Measurements from ENCODE around the gene ABTB2. TPM values are rescaled to one million over a fixed set of nuclear protein-coding genes. Genes with fewer than 3 reads are reported as not detected.

The ABTB2 gene
- total and polyA plus RNA-seq, 2 donors (not counting 1 experiment from before 2014, with no cell fraction given): 1.0 to 5.8 TPM

DNA sequence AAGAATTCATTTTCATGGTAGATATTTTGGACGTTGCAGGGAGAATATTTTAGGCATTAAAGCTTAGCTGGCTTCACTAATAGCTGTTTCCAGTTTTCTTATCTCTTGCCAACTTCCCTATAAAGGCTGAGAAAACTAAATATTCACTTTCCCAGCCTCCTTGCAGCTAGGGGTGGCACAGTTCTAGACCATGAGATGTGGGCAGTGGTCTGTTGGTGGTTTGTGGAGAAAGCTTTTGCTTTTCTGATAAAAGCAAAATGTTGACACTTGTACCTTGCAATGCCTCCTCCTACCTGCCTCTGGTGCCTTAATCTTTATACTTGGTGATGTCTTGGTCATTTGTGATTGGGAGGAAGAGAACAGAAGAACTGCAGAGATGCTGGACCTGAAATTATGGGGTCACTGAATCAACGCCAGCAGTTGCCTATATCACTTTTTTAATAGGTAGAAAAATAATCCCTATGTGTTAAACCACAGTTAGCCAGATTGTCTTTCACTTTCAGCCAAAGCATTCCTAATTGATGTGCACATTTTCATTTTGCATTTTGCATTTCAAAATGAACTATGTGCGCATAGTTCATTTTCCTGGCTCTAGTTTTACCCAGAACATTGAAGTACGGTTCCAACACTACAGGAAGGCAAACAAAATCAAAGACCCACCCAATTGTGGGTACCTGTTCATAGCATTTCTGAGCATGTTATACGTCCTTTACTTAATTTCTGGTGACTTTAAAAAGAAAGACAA, 24.9 kb upstream of the ABTB2 start:
- H3K9me3 ChIP-seq (ENCODE audit: control insufficient read depth, insufficient read depth, low read depth, low read length): no peaks in the 10 kb centered on the region
- H2AFZ ChIP-seq (ENCODE audit: low read length): no peak overlapping the region
- no peak for DNase-seq (ENCODE audit: low read depth in 2 of 2)
- no peaks in the 10 kb centered on the region for H3K27me3 ChIP-seq (ENCODE audit: control insufficient read depth, insufficient read depth, low read length)
- peaks cover 3% of the 10 kb centered on the region for H3K4me1 ChIP-seq (ENCODE audit: control insufficient read depth, extremely low read depth, insufficient read depth, low read length)
- H3K79me2 ChIP-seq (ENCODE audit: control insufficient read depth, insufficient read depth, low read length): no peaks in the 10 kb centered on the region
- H3K4me3 ChIP-seq (replicated peaks in 1 of 4; ENCODE audit: control extremely low read depth in 1 of 4, insufficient read depth in 1 of 4, low read depth in 3 of 4, low read length in 4 of 4): no peak overlapping the region
- H3K27ac ChIP-seq (ENCODE audit: insufficient read depth, low read length): no peak overlapping the region
- TF ChIP-seq EZH2 (IDR thresholded peaks at IDR 0.05; ENCODE audit: low read length, missing control alignments): no peak
- TF ChIP-seq, protein P1, sequence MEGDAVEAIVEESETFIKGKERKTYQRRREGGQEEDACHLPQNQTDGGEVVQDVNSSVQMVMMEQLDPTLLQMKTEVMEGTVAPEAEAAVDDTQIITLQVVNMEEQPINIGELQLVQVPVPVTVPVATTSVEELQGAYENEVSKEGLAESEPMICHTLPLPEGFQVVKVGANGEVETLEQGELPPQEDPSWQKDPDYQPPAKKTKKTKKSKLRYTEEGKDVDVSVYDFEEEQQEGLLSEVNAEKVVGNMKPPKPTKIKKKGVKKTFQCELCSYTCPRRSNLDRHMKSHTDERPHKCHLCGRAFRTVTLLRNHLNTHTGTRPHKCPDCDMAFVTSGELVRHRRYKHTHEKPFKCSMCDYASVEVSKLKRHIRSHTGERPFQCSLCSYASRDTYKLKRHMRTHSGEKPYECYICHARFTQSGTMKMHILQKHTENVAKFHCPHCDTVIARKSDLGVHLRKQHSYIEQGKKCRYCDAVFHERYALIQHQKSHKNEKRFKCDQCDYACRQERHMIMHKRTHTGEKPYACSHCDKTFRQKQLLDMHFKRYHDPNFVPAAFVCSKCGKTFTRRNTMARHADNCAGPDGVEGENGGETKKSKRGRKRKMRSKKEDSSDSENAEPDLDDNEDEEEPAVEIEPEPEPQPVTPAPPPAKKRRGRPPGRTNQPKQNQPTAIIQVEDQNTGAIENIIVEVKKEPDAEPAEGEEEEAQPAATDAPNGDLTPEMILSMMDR (conservative IDR thresholded peaks at IDR 0.05 in 1 of 2, IDR thresholded peaks at IDR 0.05 in 1 of 2; ENCODE audit: low read depth in 1 of 2, low read length in 2 of 2): no peak
- H3K36me3 ChIP-seq (ENCODE audit: control insufficient read depth, insufficient read depth, low read length): no peaks in the 10 kb centered on the region
- H4K20me1 ChIP-seq (ENCODE audit: control insufficient read depth, extremely low read depth, insufficient read depth, low read length): no peaks in the 10 kb centered on the region
- H3K4me2 ChIP-seq (ENCODE audit: extremely low read depth, insufficient read depth, low read length): no peak overlapping the region
- H3K9ac ChIP-seq (ENCODE audit: insufficient read depth, low read length): no peak overlapping the region

DNA sequence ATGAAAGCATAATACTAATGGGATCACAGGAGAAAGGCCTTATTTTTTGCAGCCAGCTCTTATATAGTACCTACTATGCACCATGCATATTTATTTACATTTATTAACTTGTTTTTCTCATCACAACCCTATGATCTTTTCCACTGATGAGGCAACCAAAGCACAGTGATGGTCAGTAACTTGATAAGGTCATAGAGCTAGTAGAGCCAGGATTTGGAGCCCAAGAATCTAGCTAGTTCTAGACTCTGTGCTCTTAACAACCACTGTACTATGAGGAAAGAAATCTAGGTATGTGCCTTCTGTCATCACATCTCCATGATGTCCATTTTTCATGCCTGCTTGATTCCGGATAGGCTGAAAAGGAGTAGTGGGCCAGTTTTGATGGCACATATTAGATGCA, 24.0 kb upstream of the ABTB2 start:
- H3K9ac ChIP-seq (ENCODE audit: insufficient read depth, low read length): no peak overlapping the region
- no peaks in the 10 kb centered on the region for H3K27me3 ChIP-seq (ENCODE audit: control insufficient read depth, insufficient read depth, low read length)
- H3K79me2 ChIP-seq (ENCODE audit: control insufficient read depth, insufficient read depth, low read length): no peaks in the 10 kb centered on the region
- no peaks in the 10 kb centered on the region for H4K20me1 ChIP-seq (ENCODE audit: control insufficient read depth, extremely low read depth, insufficient read depth, low read length)
- H3K9me3 ChIP-seq (ENCODE audit: control insufficient read depth, insufficient read depth, low read depth, low read length): no peaks in the 10 kb centered on the region
- H3K36me3 ChIP-seq (ENCODE audit: control insufficient read depth, insufficient read depth, low read length): no peaks in the 10 kb centered on the region
- H3K4me1 ChIP-seq (ENCODE audit: control insufficient read depth, extremely low read depth, insufficient read depth, low read length): peaks cover 3% of the 10 kb centered on the region
- DNase-seq (ENCODE audit: low read depth in 2 of 2): no peak
- H2AFZ ChIP-seq (ENCODE audit: low read length): no peak overlapping the region
- H3K4me2 ChIP-seq (ENCODE audit: extremely low read depth, insufficient read depth, low read length): no peak overlapping the region
- H3K4me3 ChIP-seq (replicated peaks in 1 of 4; ENCODE audit: control extremely low read depth in 1 of 4, insufficient read depth in 1 of 4, low read depth in 3 of 4, low read length in 4 of 4): no peak overlapping the region
- TF ChIP-seq EZH2 (IDR thresholded peaks at IDR 0.05; ENCODE audit: low read length, missing control alignments): no peak
- TF ChIP-seq, protein P1 (conservative IDR thresholded peaks at IDR 0.05 in 1 of 2, IDR thresholded peaks at IDR 0.05 in 1 of 2; ENCODE audit: low read depth in 1 of 2, low read length in 2 of 2): no peak
- H3K27ac ChIP-seq (ENCODE audit: insufficient read depth, low read length): no peak overlapping the region

DNA sequence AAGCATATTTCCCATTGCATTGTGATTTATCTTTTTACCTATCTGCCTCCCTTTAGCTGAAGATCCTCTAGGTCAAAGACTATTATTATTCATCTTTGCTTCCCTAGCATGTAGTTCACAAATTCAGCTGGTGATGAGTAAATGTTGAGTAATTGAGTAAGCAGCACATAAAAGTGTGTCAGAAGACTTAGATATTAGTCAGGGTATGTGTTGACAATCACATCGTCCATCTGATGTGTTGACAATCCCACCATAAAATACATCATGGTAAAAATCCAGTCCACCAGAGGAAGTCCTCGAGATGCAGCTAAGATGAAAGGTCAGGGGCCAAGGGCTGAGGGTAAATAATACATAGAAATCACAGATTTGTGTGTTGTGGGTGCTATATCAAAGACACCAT, 22.9 kb upstream of the ABTB2 start:
- H3K4me3 ChIP-seq (replicated peaks in 1 of 4; ENCODE audit: control extremely low read depth in 1 of 4, insufficient read depth in 1 of 4, low read depth in 3 of 4, low read length in 4 of 4): no peak overlapping the region
- H3K27ac ChIP-seq (ENCODE audit: insufficient read depth, low read length): no peak overlapping the region
- H3K4me1 ChIP-seq (ENCODE audit: control insufficient read depth, extremely low read depth, insufficient read depth, low read length): peaks cover 3% of the 10 kb centered on the region

More for the DNA sequence above, 22.9 kb upstream of the ABTB2 start:
- no peaks in the 10 kb centered on the region for H3K27me3 ChIP-seq (ENCODE audit: control insufficient read depth, insufficient read depth, low read length)
- no peak overlapping the region for H2AFZ ChIP-seq (ENCODE audit: low read length)
- H4K20me1 ChIP-seq (ENCODE audit: control insufficient read depth, extremely low read depth, insufficient read depth, low read length): no peaks in the 10 kb centered on the region
- peak overlapping the region; percentile 32 for H3K4me2 ChIP-seq (ENCODE audit: extremely low read depth, insufficient read depth, low read length)
- no peaks in the 10 kb centered on the region for H3K79me2 ChIP-seq (ENCODE audit: control insufficient read depth, insufficient read depth, low read length)
- H3K36me3 ChIP-seq (ENCODE audit: control insufficient read depth, insufficient read depth, low read length): no peaks in the 10 kb centered on the region
- DNase-seq (ENCODE audit: low read depth in 2 of 2): peak in 1 of 2 donors; percentile 66
- H3K9ac ChIP-seq (ENCODE audit: insufficient read depth, low read length): no peak overlapping the region
- no peaks in the 10 kb centered on the region for H3K9me3 ChIP-seq (ENCODE audit: control insufficient read depth, insufficient read depth, low read depth, low read length)
- TF ChIP-seq EZH2 (IDR thresholded peaks at IDR 0.05; ENCODE audit: low read length, missing control alignments): no peak
- TF ChIP-seq, protein P1 (conservative IDR thresholded peaks at IDR 0.05 in 1 of 2, IDR thresholded peaks at IDR 0.05 in 1 of 2; ENCODE audit: low read depth in 1 of 2, low read length in 2 of 2): no peak
